Colonic mucosa (tissue), 4 donors: ENCODE data around the gene HSPA2. TPM values are rescaled to one million over a fixed set of nuclear protein-coding genes. Genes with fewer than 3 reads are reported as not detected.

ENCODE experiments used
- DNase-seq: peaks from one replicate; pipeline ENCODE4 v3.0.0-alpha.2; 2020
- H3K27ac ChIP-seq: fragments of 200-600 bp; one replicate; pipeline ENCODE4 v1.8.0; 2021
- H3K27me3 ChIP-seq: fragments of 200-600 bp; one replicate; pipeline ENCODE4 v1.8.0; 2021
- H3K36me3 ChIP-seq: fragments of 200-600 bp; one replicate; pipeline ENCODE4 v1.8.0; 2021
- H3K4me1 ChIP-seq: fragments of 200-600 bp; one replicate; pipeline ENCODE4 v1.8.0; 2021; ENCODE audit warnings: mild to moderate bottlenecking
- H3K4me3 ChIP-seq: fragments of 200-600 bp; one replicate; pipeline ENCODE4 v1.8.0; 2021
- H3K9ac ChIP-seq, 2 donors: one replicate each; pipeline ENCODE4 v1.7.0; 2013; ENCODE audit warnings: control low read depth in 2 of 2, low read depth in 2 of 2, low read length in 2 of 2
- H3K9me3 ChIP-seq: fragments of 200-600 bp; one replicate; pipeline ENCODE4 v1.8.0; 2021
- CTCF ChIP-seq: fragments of 200-600 bp; IDR thresholded peaks from one replicate; pipeline ENCODE4 v1.8.0; 2022; ENCODE audit warnings: antibody characterized with exemption, mild to moderate bottlenecking
- intact Hi-C: fragments of 100-400 bp; cut with DNase I; formaldehyde crosslinking; loops from one replicate; pipeline ENCODE4 v1.14.1; 2022
- total RNA-seq, 2 donors: library from RNA; stranded (reverse); fragmentation: NEBNext Ultra II Directional in 1 of 2; extraction: Animal tissue kit (Norgen Biotek cat#: 25700) in 1 of 2; gene quantifications; one replicate each; pipeline ENCODE4 v1.2.1, GENCODE V29; 2021
- donor health status: healthy.
- donor health status: DM: no; HTN: no; CAD: no.
- donor health status: DM: no; HTN: no; CAD: no.

The HSPA2 gene
- total RNA-seq, 2 donors from 2014 or later, result 21.6 to 66.1 TPM

- Histone ChIP-seq H3K9me3 (no peaks in the 10 kb centered on the region), H3K4me3 (peak within 1 kb of the TSS; percentile 78), H3K4me1 (peaks cover 42% of the 10 kb centered on the region), H3K36me3 (no peaks in the 10 kb centered on the region), H3K27ac (peak within 1 kb of the TSS; percentile 100), H3K27me3 (no peaks in the 10 kb centered on the region), H3K9ac (peak within 1 kb of the TSS; percentile 97 to 100)
- intact Hi-C loops, result no loop called here
- DNase-seq, result peak; percentile 80
- no peak for TF ChIP-seq CTCF
These were observed 36.1 kb upstream of the HSPA2 start, which contains the start of gene ZBTB1 for GRCh38 chr14:64504310-64504896. Gene ZBTB1 (plus strand): TSS chr14:64504770. CDS start chr14:64521505, 16,735 bp downstream.

GRCh38 chr14:64504897-64505794, 35.4 kb upstream of the HSPA2 start:
- Histone ChIP-seq H3K4me1 (peaks cover 42% of the 10 kb centered on the region), H3K36me3 (no peaks in the 10 kb centered on the region), H3K27ac (peak overlapping the region; percentile 100), H3K9me3 (no peaks in the 10 kb centered on the region), H3K9ac (peak overlapping the region; percentile 97 to 100), H3K27me3 (no peaks in the 10 kb centered on the region), H3K4me3 (peak overlapping the region; percentile 78)
- DNase-seq, result peak; percentile 92
- intact Hi-C loops, result no loop called here
- TF ChIP-seq CTCF, result no peak

GRCh38 chr14:64506721-64507120, 33.8 kb upstream of the HSPA2 start:
- no peak for DNase-seq
- H3K4me1 ChIP-seq, result peaks cover 32% of the 10 kb centered on the region
- no peak for TF ChIP-seq CTCF
- intact Hi-C loops, result no loop called here
- H3K27me3 ChIP-seq, result no peaks in the 10 kb centered on the region
- H3K36me3 ChIP-seq, result no peaks in the 10 kb centered on the region
- H3K27ac ChIP-seq, result peak overlapping the region; percentile 32
- H3K9me3 ChIP-seq, result no peaks in the 10 kb centered on the region
- peak overlapping the region in 1 of 2 donors; percentile 48 for H3K9ac ChIP-seq
- peak overlapping the region; percentile 78 for H3K4me3 ChIP-seq

GRCh38 chr14:64507376-64508156, 33.0 kb upstream of the HSPA2 start:
- no peak overlapping the region for H3K27ac ChIP-seq
- H3K9ac ChIP-seq, result peak overlapping the region in 1 of 2 donors; percentile 48
- intact Hi-C loops, result no loop called here

More at GRCh38 chr14:64507376-64508156, 33.0 kb upstream of the HSPA2 start:
- H3K27me3 ChIP-seq, result no peaks in the 10 kb centered on the region
- no peaks in the 10 kb centered on the region for H3K9me3 ChIP-seq
- TF ChIP-seq CTCF, result no peak
- DNase-seq, result no peak
- H3K4me3 ChIP-seq, result no peak overlapping the region
- H3K4me1 ChIP-seq, result peaks cover 26% of the 10 kb centered on the region
- H3K36me3 ChIP-seq, result no peaks in the 10 kb centered on the region
